Thyroid gland (tissue), 4 donors: Measurements from ENCODE around the gene ALDH3A1. TPM values are rescaled to one million over a fixed set of nuclear protein-coding genes. Genes with fewer than 3 reads are reported as not detected.

Experiments
- DNase-seq, 2 donors: peaks; one replicate each; pipeline ENCODE4 v3.0.0-alpha.2; 2019
- H3K27ac ChIP-seq, 3 donors: fragments of 200-600 bp; sonication (generic); 1 replicate in 2 of 3; 2 replicates in 1 of 3; pipeline ENCODE4 v1.5.1; 2016 to 2019; ENCODE audit warnings: mild to moderate bottlenecking in 1 of 3, moderate library complexity in 1 of 3
- H3K27me3 ChIP-seq: fragments of 200-600 bp; sonication (generic); one replicate; pipeline ENCODE4 v1.5.1; 2019
- H3K36me3 ChIP-seq, 2 donors: fragments of 200-600 bp; sonication (generic); one replicate each; pipeline ENCODE4 v1.5.1; 2016 to 2019
- H3K4me1 ChIP-seq, 2 donors: fragments of 200-600 bp; sonication (generic); one replicate each; pipeline ENCODE4 v1.5.1; 2017 to 2019
- H3K4me3 ChIP-seq, 3 donors: fragments of 200-600 bp; sonication (generic); replicated peaks in 1 of 3; 1 replicate in 2 of 3; 2 replicates in 1 of 3; pipeline ENCODE4 v1.5.1; 2016; ENCODE audit warnings: mild to moderate bottlenecking in 1 of 3
- H3K9me3 ChIP-seq: fragments of 200-600 bp; sonication (generic); one replicate; pipeline ENCODE4 v1.5.1; 2017
- CTCF ChIP-seq, 6 experiments: fragments of 200-600 bp in 3 of 6; fragments of 450-650 bp in 3 of 6; sonication (generic) in 3 of 6; IDR thresholded peaks; one replicate each; pipeline ENCODE4 v1.5.1; 2016 to 2019; ENCODE audit warnings: antibody characterized with exemption in 6 of 6, mild to moderate bottlenecking in 2 of 6, inconsistent platforms in 1 of 6, moderate library complexity in 1 of 6
- POLR2A ChIP-seq, 2 donors: fragments of 450-650 bp; IDR thresholded peaks; one replicate each; pipeline ENCODE4 v1.6.1; 2017; ENCODE audit warnings: antibody characterized with exemption in 2 of 2, mild to moderate bottlenecking in 2 of 2, moderate library complexity in 1 of 2
- WGBS, 2 donors: methylation state at CpG; one replicate each; pipeline ENCODE4 v1.1.5; 2017; 5-methylcytosine and 5-hydroxymethylcytosine counted together
- intact Hi-C: fragments of 100-400 bp; cut with DNase I; formaldehyde crosslinking; loops from one replicate; pipeline ENCODE4 v1.15.1; 2023
- total RNA-seq, 4 donors: library from RNA; depleted of rRNA; stranded (reverse); fragments of >200 nt; gene quantifications; one replicate each; pipeline ENCODE4 v1.2.3, GENCODE V29; 2016

ALDH3A1 gene
- total RNA-seq, 4 donors from 2014 or later, result 0.94 to 1.6 (median 1.1) TPM; not detected in 1

- Histone ChIP-seq H3K27me3 (no peaks in the 10 kb centered on the region), H3K4me3 (no peak overlapping the region), H3K36me3 (no peaks in the 10 kb centered on the region), H3K27ac (no peak overlapping the region), H3K9me3 (no peaks in the 10 kb centered on the region), H3K4me1 (peaks cover 10 to 35% of the 10 kb centered on the region in 2 donors)
- TF ChIP-seq CTCF (IDR thresholded peaks at IDR 0.05) (no peak), POLR2A (IDR thresholded peaks at IDR 0.05) (no peak)
- 96% methylated on average over 20 of the region's 20 CpGs for WGBS, 2 donors
- intact Hi-C loops, result no loop called here
- no peak for DNase-seq
Measured at GRCh38 chr17:19746517-19746916, 1.6 kb downstream of the ALDH3A1 start.

GRCh38 chr17:19744922-19745757, 3.0 kb downstream of the ALDH3A1 start:
- Histone ChIP-seq H3K36me3 (no peaks in the 10 kb centered on the region), H3K27me3 (no peaks in the 10 kb centered on the region), H3K4me1 (peaks cover 10 to 25% of the 10 kb centered on the region in 2 donors), H3K4me3 (peak overlapping the region in 1 of 3 donors; percentile 54), H3K9me3 (no peaks in the 10 kb centered on the region), H3K27ac (peak overlapping the region in 2 of 3 donors; percentile 32 to 52)
- DNase-seq, result peak; percentile 96 to 98
- intact Hi-C loops, result no loop called here
- TF ChIP-seq POLR2A (IDR thresholded peaks at IDR 0.05), result peak in 1 of 2 donors; percentile 32
- TF ChIP-seq CTCF (IDR thresholded peaks at IDR 0.05), result peak; percentile 66 to 97 (median 92)
- 52 to 75% methylated on average over 12 to 27 of the region's 50 CpGs for WGBS, 2 donors

- TF ChIP-seq CTCF (IDR thresholded peaks at IDR 0.05) (no peak), POLR2A (IDR thresholded peaks at IDR 0.05) (no peak)
- Histone ChIP-seq H3K27ac (peak overlapping the region in 2 of 3 donors; percentile 32 to 52), H3K27me3 (no peaks in the 10 kb centered on the region), H3K9me3 (no peaks in the 10 kb centered on the region), H3K4me3 (peak overlapping the region in 1 of 3 donors; percentile 54), H3K36me3 (no peaks in the 10 kb centered on the region), H3K4me1 (peaks cover 10 to 20% of the 10 kb centered on the region in 2 donors)
- 9 to 11% methylated on average over 18 to 21 of the region's 26 CpGs for WGBS, 2 donors
- no peak for DNase-seq
- intact Hi-C loops, result no loop called here
Measured at GRCh38 chr17:19744492-19744891, 3.6 kb downstream of the ALDH3A1 start.

GRCh38 chr17:19743101-19744100, 4.7 kb downstream of the ALDH3A1 start:
- Histone ChIP-seq H3K9me3 (no peaks in the 10 kb centered on the region), H3K27me3 (no peaks in the 10 kb centered on the region), H3K36me3 (no peaks in the 10 kb centered on the region), H3K4me1 (peaks cover 10 to 15% of the 10 kb centered on the region in 2 donors), H3K4me3 (no peak overlapping the region), H3K27ac (no peak overlapping the region)
- no peak for DNase-seq
- intact Hi-C loops, result no loop called here
- WGBS, 2 donors, result 94 to 95% methylated on average over 30 to 34 of the region's 34 CpGs
- TF ChIP-seq CTCF (IDR thresholded peaks at IDR 0.05), result no peak
